Measurements from ENCODE around the gene SLC25A17.

DNA sequence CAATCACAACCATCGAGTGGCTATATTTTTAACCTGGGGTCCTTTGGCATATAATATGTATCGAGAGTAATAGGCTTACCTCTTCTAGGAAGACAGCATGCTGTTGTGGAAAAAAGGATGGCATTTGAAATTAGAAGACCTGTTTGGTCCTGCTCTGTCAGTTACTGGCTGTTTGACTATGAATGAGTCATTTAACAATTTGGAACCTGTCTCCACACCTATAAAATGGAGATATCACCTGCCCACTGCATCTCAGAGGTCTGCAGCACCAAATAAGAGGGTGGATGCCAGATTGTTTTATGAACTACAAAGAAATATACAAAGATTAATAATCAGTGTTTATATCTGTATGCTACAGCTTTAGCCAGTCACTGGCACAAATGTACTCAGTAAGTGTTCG lies 60.8 kb downstream of the SLC25A17 start:
- TF ChIP-seq POLR2A (IDR thresholded peaks at IDR 0.05) (no peak), EP300 (IDR thresholded peaks at IDR 0.05) (no peak)
- TF ChIP-seq, protein P1, sequence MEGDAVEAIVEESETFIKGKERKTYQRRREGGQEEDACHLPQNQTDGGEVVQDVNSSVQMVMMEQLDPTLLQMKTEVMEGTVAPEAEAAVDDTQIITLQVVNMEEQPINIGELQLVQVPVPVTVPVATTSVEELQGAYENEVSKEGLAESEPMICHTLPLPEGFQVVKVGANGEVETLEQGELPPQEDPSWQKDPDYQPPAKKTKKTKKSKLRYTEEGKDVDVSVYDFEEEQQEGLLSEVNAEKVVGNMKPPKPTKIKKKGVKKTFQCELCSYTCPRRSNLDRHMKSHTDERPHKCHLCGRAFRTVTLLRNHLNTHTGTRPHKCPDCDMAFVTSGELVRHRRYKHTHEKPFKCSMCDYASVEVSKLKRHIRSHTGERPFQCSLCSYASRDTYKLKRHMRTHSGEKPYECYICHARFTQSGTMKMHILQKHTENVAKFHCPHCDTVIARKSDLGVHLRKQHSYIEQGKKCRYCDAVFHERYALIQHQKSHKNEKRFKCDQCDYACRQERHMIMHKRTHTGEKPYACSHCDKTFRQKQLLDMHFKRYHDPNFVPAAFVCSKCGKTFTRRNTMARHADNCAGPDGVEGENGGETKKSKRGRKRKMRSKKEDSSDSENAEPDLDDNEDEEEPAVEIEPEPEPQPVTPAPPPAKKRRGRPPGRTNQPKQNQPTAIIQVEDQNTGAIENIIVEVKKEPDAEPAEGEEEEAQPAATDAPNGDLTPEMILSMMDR (IDR thresholded peaks at IDR 0.05): no peak
